ENCODE data around the gene OAF. TPM values are rescaled to one million over a fixed set of nuclear protein-coding genes. Genes with fewer than 3 reads are reported as not detected.
A peak's percentile ranks its signal among the peaks of the same experiment; 100 is the strongest.
"Not testable (repeated sequence)": the region's sequence is repeated elsewhere in the genome, so short reads cannot be mapped to it uniquely, and the experiment has no call there.

OAF gene
- total RNA-seq: 345 TPM

- peak; percentile 75 for ATAC-seq
- peak; percentile 95 for DNase-seq (ENCODE audit: low spot score)
Measured at GRCh38 chr11:120210626-120211521, at the start of gene OAF. OAF (plus strand) TSS chr11:120211032; CDS start chr11:120211280, 248 bp downstream.

- ATAC-seq (no peak), DNase-seq (ENCODE audit: low spot score) (no peak)
Measured at GRCh38 chr11:120167659-120168058, 43.2 kb upstream of the OAF start.

- no peak for DNase-seq (ENCODE audit: low spot score)
Measured at GRCh38 chr11:120168108-120168959, 42.5 kb upstream of the OAF start.

GRCh38 chr11:120168960-120169681 lies 41.7 kb upstream of the OAF start:
- ATAC-seq: peak; percentile 90

More at GRCh38 chr11:120168108-120168959, 42.5 kb upstream of the OAF start:
- ATAC-seq: no peak

GRCh38 chr11:120169981-120170698 lies 40.7 kb upstream of the OAF start:
- no peak for ATAC-seq
- DNase-seq (ENCODE audit: low spot score): no peak

More at GRCh38 chr11:120168960-120169681, 41.7 kb upstream of the OAF start:
- peak; percentile 72 for DNase-seq (ENCODE audit: low spot score)

- ATAC-seq (no peak), DNase-seq (ENCODE audit: low spot score) (no peak)
Measured at GRCh38 chr11:120170741-120171261, 40.0 kb upstream of the OAF start.

GRCh38 chr11:120172054-120172911 lies 38.5 kb upstream of the OAF start:
- DNase-seq (ENCODE audit: low spot score): peak; percentile 68
- peak; percentile 81 for ATAC-seq

- no peak for DNase-seq (ENCODE audit: low spot score)
- ATAC-seq: no peak
Measured at GRCh38 chr11:120173019-120173705, 37.7 kb upstream of the OAF start.

- no peak for DNase-seq (ENCODE audit: low spot score)
- ATAC-seq: no peak
Measured at GRCh38 chr11:120173807-120174206, 37.0 kb upstream of the OAF start.

GRCh38 chr11:120174866-120175265 lies 36.0 kb upstream of the OAF start:
- ATAC-seq (no peak), DNase-seq (ENCODE audit: low spot score) (no peak)

- DNase-seq (ENCODE audit: low spot score) (no peak), ATAC-seq (no peak)
Measured at GRCh38 chr11:120178561-120179056, 32.2 kb upstream of the OAF start.

- DNase-seq (ENCODE audit: low spot score) (no peak), ATAC-seq (no peak)
Measured at GRCh38 chr11:120179057-120179672, 31.7 kb upstream of the OAF start.

GRCh38 chr11:120180063-120180462 lies 30.8 kb upstream of the OAF start:
- ATAC-seq; DNase-seq (ENCODE audit: low spot score): not testable (repeated sequence)

GRCh38 chr11:120180551-120181232 lies 30.1 kb upstream of the OAF start:
- DNase-seq (ENCODE audit: low spot score): peak; percentile 33
- no peak for ATAC-seq

- ATAC-seq (no peak), DNase-seq (ENCODE audit: low spot score) (no peak)
Measured at GRCh38 chr11:120181376-120181975, 29.4 kb upstream of the OAF start.

- ATAC-seq (no peak), DNase-seq (ENCODE audit: low spot score) (no peak)
Measured at GRCh38 chr11:120182372-120182771, 28.5 kb upstream of the OAF start.

Data from left lobe of liver (tissue), 2 donors.